CD4-positive, alpha-beta T cell treated with Interleukin-15 for 1 hour (primary cell): ENCODE data around the gene MEGF6.

Source experiments
- DNase-seq: peaks from one replicate; pipeline ENCODE4 v3.0.0-alpha.2; 2020

The MEGF6 gene

GRCh38 chr1:3453891-3454810, 157.2 kb downstream of the MEGF6 start, which contains the start of gene ARHGEF16:
ARHGEF16 (plus strand) TSS chr1:3454665; CDS start chr1:3463085, 8,420 bp downstream.
- DNase-seq = peak; percentile 40

GRCh38 chr1:3453203-3453761, 158.0 kb downstream of the MEGF6 start:
- DNase-seq = peak; percentile 63

DNA sequence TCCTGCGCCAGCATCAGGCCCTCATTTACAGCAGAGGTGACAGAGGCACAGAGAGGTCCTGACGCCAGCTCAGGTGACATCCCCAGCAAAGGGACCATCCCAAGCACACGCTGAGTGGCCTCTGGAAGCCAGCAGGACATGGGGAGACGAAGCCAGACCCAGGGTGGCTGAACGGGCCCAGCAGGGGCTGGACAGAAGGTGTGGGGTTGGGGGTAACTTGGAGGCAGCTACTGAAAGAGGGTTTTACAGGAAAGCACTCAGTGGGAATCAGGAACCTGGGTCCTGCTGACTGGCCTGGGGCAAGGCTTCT, 158.5 kb downstream of the MEGF6 start:
- DNase-seq = no peak

GRCh38 chr1:3451994-3452865, 159.1 kb downstream of the MEGF6 start:
- no peak for DNase-seq

GRCh38 chr1:3450983-3451382, 160.3 kb downstream of the MEGF6 start:
- DNase-seq = no peak

DNA sequence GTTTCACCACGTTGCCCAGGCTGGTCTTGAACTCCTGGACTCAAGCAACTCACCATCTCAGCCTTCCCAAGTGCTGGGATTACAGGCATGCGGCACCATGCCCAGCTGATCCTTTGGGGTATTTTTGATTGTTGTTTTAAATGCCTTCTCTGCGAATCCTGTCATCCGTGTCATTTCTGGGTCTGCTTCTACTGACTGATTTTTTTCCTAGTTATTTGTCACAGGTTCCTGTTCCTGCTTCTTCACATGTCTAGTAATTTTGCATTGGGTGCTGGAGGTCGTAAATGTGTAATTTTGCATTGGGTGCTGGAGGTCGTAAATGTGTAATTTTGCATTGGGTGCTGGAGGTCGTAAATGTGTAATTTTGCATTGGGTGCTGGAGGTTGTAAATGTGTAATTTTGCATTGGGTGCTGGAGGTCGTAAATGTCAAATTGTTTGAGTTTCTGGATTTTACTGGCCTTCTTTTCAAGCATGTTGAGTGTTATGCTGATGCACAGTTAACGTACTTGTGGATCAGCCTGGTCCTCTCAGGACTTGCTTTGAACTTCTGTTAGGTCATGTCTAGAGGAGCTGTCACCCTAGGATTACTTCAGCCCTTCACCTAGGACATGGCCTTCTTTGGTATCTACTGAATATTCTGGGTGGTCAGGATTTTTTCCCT, 161.0 kb downstream of the MEGF6 start:
- no peak for DNase-seq

DNA sequence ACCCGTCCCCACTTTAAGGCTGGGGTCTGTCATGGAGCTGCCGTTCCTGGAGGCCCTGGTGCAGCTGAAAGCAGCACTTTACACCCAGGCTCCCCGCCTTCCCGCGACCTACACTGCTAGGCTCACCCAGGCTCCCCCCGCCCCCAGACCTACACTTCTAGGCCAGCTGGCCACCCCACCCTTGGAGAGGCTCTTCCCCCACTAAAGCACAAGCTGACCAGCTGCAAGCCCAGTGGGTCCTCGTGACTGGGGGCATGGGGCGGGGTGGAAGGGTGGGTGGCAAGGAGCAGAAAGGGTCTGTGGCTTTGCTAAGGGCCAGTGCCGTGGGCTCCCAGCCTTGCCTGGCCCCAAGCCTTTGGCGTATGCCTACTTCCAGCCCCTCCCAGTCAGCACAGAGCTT, 166.6 kb downstream of the MEGF6 start:
- DNase-seq = no peak

DNA sequence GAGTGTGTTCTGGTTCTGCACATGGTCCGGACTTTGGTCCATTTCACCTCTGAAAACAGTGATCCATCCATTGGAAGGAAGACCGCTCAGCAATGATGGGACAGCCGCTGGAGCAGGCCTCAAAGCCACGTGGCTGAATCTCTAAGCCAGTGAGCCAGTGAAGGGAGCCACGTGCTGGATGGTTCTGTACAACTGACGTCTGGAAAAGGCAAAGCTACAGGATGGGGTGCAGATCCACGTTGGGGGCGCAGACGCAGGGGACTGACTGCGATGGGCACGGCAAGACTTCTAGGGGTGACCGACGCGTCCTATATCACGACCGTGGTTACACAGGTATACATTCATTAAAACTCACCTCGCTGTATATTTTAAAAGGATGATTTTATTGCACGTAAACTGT, 167.0 kb downstream of the MEGF6 start:
- DNase-seq = no peak

GRCh38 chr1:3443807-3444206, 167.5 kb downstream of the MEGF6 start:
- DNase-seq = no peak

- no peak for DNase-seq
Measured at GRCh38 chr1:3442901-3443300, 168.4 kb downstream of the MEGF6 start.

DNA sequence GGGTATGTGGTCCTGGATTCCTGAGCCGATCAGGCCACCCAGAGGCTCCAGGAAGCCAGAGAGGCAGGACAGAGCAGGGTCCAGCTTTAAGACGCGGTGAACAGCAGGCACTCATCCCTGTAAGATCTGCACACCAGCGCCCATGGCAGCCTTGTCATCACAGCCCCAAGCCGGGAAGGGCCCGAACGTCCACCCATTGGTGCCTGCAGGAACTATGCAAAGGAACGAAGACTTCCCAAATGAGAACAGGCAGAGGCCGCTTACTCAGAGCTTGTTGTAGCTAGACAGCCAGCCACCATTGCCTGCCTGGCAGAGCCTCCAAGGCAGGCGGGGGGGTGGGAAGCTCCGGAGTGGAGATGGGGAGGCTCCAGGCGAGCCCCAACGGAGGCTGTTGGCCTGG, 169.0 kb downstream of the MEGF6 start:
- DNase-seq = no peak

- DNase-seq = no peak
Measured at GRCh38 chr1:3441880-3442279, 169.4 kb downstream of the MEGF6 start.

DNA sequence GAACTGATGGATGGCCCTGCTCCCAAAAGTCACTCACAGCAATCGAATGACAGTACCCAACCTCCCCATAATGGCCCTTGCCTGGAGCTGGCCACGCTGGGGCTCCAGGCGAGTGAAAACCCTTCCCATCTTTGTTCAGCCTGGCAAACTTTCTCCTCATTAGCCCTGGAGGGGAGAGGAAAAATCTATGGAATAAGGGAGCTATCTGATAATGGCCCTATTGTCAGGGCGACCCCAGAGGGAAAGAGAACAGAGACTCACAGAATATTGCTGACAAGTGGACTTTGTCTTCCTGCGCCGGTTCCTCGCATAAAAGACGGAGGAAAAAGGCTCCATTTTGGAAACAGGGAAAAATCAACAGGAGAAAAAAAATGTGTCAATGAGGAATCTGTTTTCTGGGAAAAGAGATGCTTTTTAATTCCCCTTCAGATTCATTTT, 169.9 kb downstream of the MEGF6 start:
- DNase-seq = no peak

DNA sequence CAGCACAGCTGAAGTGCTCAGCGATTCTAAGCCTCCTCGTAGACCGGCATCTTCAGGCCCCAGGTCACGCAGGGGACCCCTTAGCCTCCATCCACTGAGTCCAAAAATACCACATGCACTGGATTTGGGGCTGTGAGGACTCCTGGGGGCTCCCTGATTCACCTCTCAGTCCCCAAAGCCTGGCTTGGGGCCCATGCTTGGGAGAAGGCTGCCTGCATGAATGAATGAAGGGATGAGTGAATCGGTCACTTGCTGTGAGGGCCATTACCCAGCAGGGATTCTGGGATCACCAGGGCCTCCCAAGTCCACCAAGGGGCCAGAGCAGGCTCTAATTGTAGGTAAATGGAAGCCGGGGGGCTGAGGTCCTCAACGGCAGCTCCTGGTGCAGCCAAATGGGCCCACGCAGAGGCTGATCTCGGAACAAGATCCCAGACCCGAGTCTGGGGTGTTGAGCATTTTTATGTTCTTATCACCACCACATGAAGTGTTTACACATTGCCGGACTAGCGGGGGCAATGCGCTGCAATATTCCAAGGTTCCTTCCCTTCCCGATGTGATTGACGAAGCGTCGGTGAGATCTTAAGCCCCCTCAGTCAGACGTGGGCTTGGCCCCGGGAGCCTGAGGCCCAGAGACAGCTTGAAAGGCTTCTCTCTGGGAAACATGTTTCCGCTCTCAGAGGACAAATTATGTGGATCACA, 170.4 kb downstream of the MEGF6 start:
- DNase-seq = no peak

DNA sequence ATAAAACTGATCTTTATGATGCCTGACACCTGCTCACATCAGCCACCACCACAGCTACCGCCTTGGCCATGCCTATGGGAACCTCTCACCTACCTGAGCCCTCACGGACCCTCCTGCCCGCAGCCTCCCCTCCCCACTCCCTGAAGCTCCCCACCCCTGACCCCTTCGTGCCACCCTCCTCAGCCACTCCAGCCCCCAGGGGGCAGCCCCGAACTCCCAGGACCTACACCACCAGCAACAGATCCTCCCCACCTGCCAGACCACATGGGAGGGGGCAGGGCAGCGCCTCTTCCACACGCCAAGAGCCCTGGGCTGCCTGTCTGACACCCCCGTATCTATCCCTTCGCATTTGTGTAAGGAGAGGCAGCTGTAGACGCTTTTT, 171.0 kb downstream of the MEGF6 start:
- no peak for DNase-seq
